HepG2 (cell line): ENCODE data around the gene IKBKE. TPM values are rescaled to one million over a fixed set of nuclear protein-coding genes. Genes with fewer than 3 reads are reported as not detected.

Experiments
- ATAC-seq: fragments of 200-7000 bp; cut with Tn5 transposase; 3 replicates; pipeline ENCODE4 v1.9.1; 2020; ENCODE audit warnings: mild to moderate bottlenecking, moderate library complexity
- BruUV-seq: library from RNA; stranded (reverse); fragments of 400-500 nt; replicated peaks from 2 replicates; lab custom pipeline; 2021; lab: Mats Ljungman, UMichigan
- CTCF ChIA-PET: fragments of 300-600 bp; formaldehyde crosslinking; extraction: SDS; loops from one replicate; lab custom pipeline; 2021; ENCODE audit warnings: low total read pairs, inconsistent platforms, low intra/inter-chr PET ratio; lab: Yijun Ruan, JAX
- POLR2A ChIA-PET: fragments of 350-600 bp; sonication (Branson Sonifier 250); formaldehyde crosslinking; loops from one replicate; lab custom pipeline; 2020; ENCODE audit warnings: antibody characterized with exemption, inconsistent platforms; lab: Yijun Ruan, JAX
- DNase-seq: peaks from one replicate; pipeline ENCODE4 v3.0.0-alpha.2; 2015; ENCODE audit warnings: low spot score
- FAIRE-seq: peaks from 3 replicates; lab custom pipeline; 2011; peaks lifted over from hg19 to GRCh38; lab: Jason Lieb, UNC
- H2AFZ ChIP-seq: one replicate; pipeline ENCODE4 v1.6.1; 2011; ENCODE audit warnings: low read length, inconsistent platforms
- H3K27ac ChIP-seq: fragments of 300-600 bp; 3 replicates; pipeline ENCODE4 v1.8.0; 2011; ENCODE audit warnings: mixed run types, mild to moderate bottlenecking, mixed read lengths, low read length, inconsistent platforms; ENCODE audit not compliant: insufficient read depth; ENCODE audit errors: extremely low read length
- H3K27me3 ChIP-seq, 2 experiments: fragments of 200-600 bp in 1 of 2; 2 replicates in 1 of 2; 3 replicates in 1 of 2; pipeline versions ENCODE4 v1.6.0 to v1.8.0; 2011; ENCODE audit warnings: low read length in 2 of 2, mild to moderate bottlenecking in 2 of 2, moderate library complexity in 2 of 2, inconsistent platforms in 1 of 2; ENCODE audit not compliant: insufficient read depth in 2 of 2, control insufficient read depth in 1 of 2
- H3K36me3 ChIP-seq, 2 experiments: fragments of 200-600 bp in 1 of 2; replicated peaks in 1 of 2; 2 replicates in 1 of 2; 3 replicates in 1 of 2; pipeline versions ENCODE4 v1.5.1 to v1.8.0; 2011; ENCODE audit warnings: low read length in 2 of 2, inconsistent platforms in 1 of 2; ENCODE audit not compliant: insufficient read depth in 2 of 2, control insufficient read depth in 1 of 2
- H3K4me1 ChIP-seq: 2 replicates; pipeline ENCODE4 v1.5.1; 2012; ENCODE audit warnings: low read length, inconsistent platforms; ENCODE audit not compliant: insufficient read depth
- H3K4me2 ChIP-seq: 2 replicates; pipeline ENCODE4 v1.6.0; 2011; ENCODE audit warnings: low read depth, low read length, inconsistent platforms
- H3K4me3 ChIP-seq, 3 experiments: fragments of 200-600 bp in 1 of 3; sonication (generic), shearing (Covaris generic) in 1 of 3; replicated peaks in 1 of 3; 2 replicates each; pipeline ENCODE4 v1.5.1; 2011 to 2016; ENCODE audit warnings: low read length in 3 of 3, inconsistent platforms in 2 of 3, low read depth in 2 of 3, mild to moderate bottlenecking in 2 of 3, control low read depth in 1 of 3, mixed read lengths in 1 of 3; ENCODE audit not compliant: insufficient read depth in 1 of 3
- H3K79me2 ChIP-seq: one replicate; pipeline ENCODE4 v1.6.1; 2011; ENCODE audit warnings: low read length, inconsistent platforms; ENCODE audit not compliant: insufficient read depth
- H3K9ac ChIP-seq: 2 replicates; pipeline ENCODE4 v1.6.0; 2011; ENCODE audit warnings: mild to moderate bottlenecking, low read depth, low read length, inconsistent platforms; ENCODE audit not compliant: insufficient read depth
- H3K9me3 ChIP-seq: 2 replicates; pipeline ENCODE4 v1.5.1; 2012; ENCODE audit warnings: mild to moderate bottlenecking, low read length
- H4K20me1 ChIP-seq: 2 replicates; pipeline ENCODE4 v1.6.0; 2011; ENCODE audit warnings: inconsistent platforms, mild to moderate bottlenecking, low read length, moderate library complexity; ENCODE audit not compliant: insufficient read depth
- AKAP8 ChIP-seq: sonication (generic); formaldehyde crosslinking; IDR thresholded peaks from 2 replicates; pipeline ENCODE4 v1.5.1; 2020; ENCODE audit warnings: mild to moderate bottlenecking, missing genetic modification reagents
- ATF3 ChIP-seq: sonication (generic); formaldehyde crosslinking; IDR thresholded peaks from 2 replicates; pipeline ENCODE4 v1.4.0; 2020; ENCODE audit warnings: missing genetic modification reagents
- DDIT3 ChIP-seq: sonication (generic); formaldehyde crosslinking; IDR thresholded peaks from 2 replicates; pipeline ENCODE4 v1.4.0; 2020; ENCODE audit warnings: mild to moderate bottlenecking, missing genetic modification reagents
- FOXA3 ChIP-seq: IDR thresholded peaks from 2 replicates; pipeline ENCODE4 v1.6.1; 2016; ENCODE audit warnings: missing genetic modification reagents, missing compliant biosample characterization
- FOXK2 ChIP-seq: fragments of 450-650 bp; IDR thresholded peaks from 2 replicates; pipeline ENCODE4 v1.6.1; 2016
- REST ChIP-seq, 2 experiments: IDR thresholded peaks; 2 replicates each; pipeline ENCODE4 v1.6.1; 2011 to 2012; ENCODE audit warnings: low read length in 2 of 2, borderline replicate concordance in 1 of 2, low read depth in 1 of 2, mild to moderate bottlenecking in 1 of 2, moderate library complexity in 1 of 2
- RNF2 ChIP-seq: fragments of 450-650 bp; conservative IDR thresholded peaks from 2 replicates; pipeline ENCODE4 v1.6.1; 2016; ENCODE audit warnings: low read depth
- SP5 ChIP-seq: IDR thresholded peaks from 2 replicates; pipeline ENCODE4 v1.6.1; 2016; ENCODE audit warnings: low read depth, borderline replicate concordance
- TGIF2 ChIP-seq: IDR thresholded peaks from 2 replicates; pipeline ENCODE4 v1.6.1; 2016; ENCODE audit warnings: control low read depth, missing compliant biosample characterization
- THAP9 ChIP-seq: sonication (generic); formaldehyde crosslinking; IDR thresholded peaks from 2 replicates; pipeline ENCODE4; 2020; ENCODE audit warnings: missing genetic modification reagents, mild to moderate bottlenecking, borderline replicate concordance
- ZBTB49 ChIP-seq: sonication (generic); formaldehyde crosslinking; IDR thresholded peaks from 2 replicates; pipeline ENCODE4 v1.4.0; 2020; ENCODE audit warnings: missing genetic modification reagents, borderline replicate concordance
- ZNF235 ChIP-seq: sonication (generic); formaldehyde crosslinking; IDR thresholded peaks from 2 replicates; pipeline ENCODE4 v1.8.1; 2023; ENCODE audit warnings: mild to moderate bottlenecking, missing genetic modification reagents, borderline replicate concordance
- ZNF749 ChIP-seq: sonication (generic); formaldehyde crosslinking; IDR thresholded peaks from 2 replicates; pipeline ENCODE4 v1.8.0; 2022; ENCODE audit warnings: mild to moderate bottlenecking, missing genetic modification reagents, moderate library complexity, borderline replicate concordance
- ZNF775 ChIP-seq: sonication (generic); formaldehyde crosslinking; IDR thresholded peaks from 2 replicates; pipeline ENCODE4 v1.4.0; 2020; ENCODE audit warnings: missing genetic modification reagents, mild to moderate bottlenecking, moderate library complexity, borderline replicate concordance
- WGBS: methylation state at CpG from one replicate; pipeline ENCODE4 v1.1.6; 2017; ENCODE audit warnings: low lambda C conversion rate; 5-methylcytosine and 5-hydroxymethylcytosine counted together
- in situ Hi-C: cut with HindIII; loops from 2 replicates; pipeline ENCODE4 v1.10.0; 2017; ENCODE audit warnings: low pct_unique_long_range_greater_than_20kb; ENCODE audit not compliant: extremely low pct_ligation_motif_present
- intact Hi-C: fragments of 100-400 bp; cut with micrococcal nuclease; formaldehyde crosslinking; loops from one replicate; pipeline ENCODE4 v1.10.0; 2022; ENCODE audit not compliant: unreplicated experiment
- polyA plus RNA-seq, 8 experiments: library from polyadenylated mRNA; depleted of rRNA in 3 of 8; stranded (reverse) in 7 of 8; unstranded in 1 of 8; fragments of >200 nt; fragmentation: Illumina TruSeq in 4 of 8; extraction: Trizol in 4 of 8; gene quantifications; 2 replicates each; pipeline versions ENCODE4 v1.2.1 to v1.2.3, GENCODE V29; 2011 to 2016; ENCODE audit warnings: low read depth in 4 of 8, missing spikeins in 1 of 8, mixed read lengths in 1 of 8; ENCODE audit not compliant: insufficient read depth in 1 of 8
- total RNA-seq, 5 experiments: library from RNA; depleted of rRNA; stranded (reverse); fragments of >200 nt; fragmentation: Illumina TruSeq; extraction: Trizol; gene quantifications; 2 replicates each; pipeline ENCODE4 v1.2.3, GENCODE V29; 2016; ENCODE audit warnings: low read depth in 1 of 5

Gene IKBKE
- total and polyA plus RNA-seq, 2 of the 13 experiments (the other 11 are each of a cell fraction or from before 2014, with no cell fraction given): 4.5 to 5.8 TPM

- Histone ChIP-seq H3K4me3 (no peak overlapping the region), H2AFZ (no peak overlapping the region), H3K9me3 (no peaks in the 10 kb centered on the region), H3K79me2 (no peaks in the 10 kb centered on the region), H3K27me3 (no peaks in the 10 kb centered on the region), H3K4me2 (no peak overlapping the region), H3K4me1 (peaks cover 17% of the 10 kb centered on the region), H4K20me1 (no peaks in the 10 kb centered on the region), H3K27ac (no peak overlapping the region), H3K9ac (no peak overlapping the region), H3K36me3 (peaks cover 15 to 71% of the 10 kb centered on the region in 2 experiments; a peak in 4 of 5 replicates)
- ChIA-PET POLR2A (no interaction called here), CTCF (no interaction called here)
- DNase-seq: no peak
- in situ Hi-C loops: no loop called here
- no peak for FAIRE-seq
- no peak for ATAC-seq
- intact Hi-C loops: no loop called here
- WGBS: 95% methylated on average over 3 of the region's 4 CpGs
- no TSS peak for BruUV-seq
- TF ChIP-seq TGIF2 (CRISPR knock-in tag): no peak
- no peak for TF ChIP-seq ZNF235 (CRISPR knock-in tag)
- no peak for TF ChIP-seq AKAP8 (CRISPR knock-in tag)
- TF ChIP-seq RNF2: no peak
- no peak for TF ChIP-seq ZNF775 (CRISPR knock-in tag)
- TF ChIP-seq DDIT3 (CRISPR knock-in tag): no peak
- TF ChIP-seq FOXK2: no peak
- no peak for TF ChIP-seq THAP9 (CRISPR knock-in tag)
- TF ChIP-seq SP5 (CRISPR knock-in tag): no peak
- no peak for TF ChIP-seq ZNF749 (CRISPR knock-in tag)
- TF ChIP-seq ATF3 (CRISPR knock-in tag): no peak
- TF ChIP-seq REST (IDR thresholded peaks at IDR 0.05; ENCODE audit: borderline replicate concordance in 1 of 2, low read depth in 1 of 2, low read length in 2 of 2): no peak
- TF ChIP-seq ZBTB49 (CRISPR knock-in tag): no peak
- TF ChIP-seq FOXA3 (CRISPR knock-in tag): no peak
These were observed 22.5 kb upstream of the IKBKE start for GRCh38 chr1:206447792-206448191.
